HFF-Myc (cell line): Measurements from ENCODE around the gene PLEKHF1.

Experiments used
- DNase-seq: peaks from one replicate; pipeline ENCODE4 v3.0.0-alpha.2; 2011; ENCODE audit warnings: low read depth; ENCODE audit errors: extremely low read depth
- H3K4me3 ChIP-seq: replicated peaks from 2 replicates; pipeline ENCODE4 v1.5.1; 2011; ENCODE audit warnings: low read depth, mild to moderate bottlenecking, control low read depth, low read length
- CTCF ChIP-seq: IDR thresholded peaks from 2 replicates; pipeline ENCODE4 v1.5.1; 2012; ENCODE audit warnings: mild to moderate bottlenecking, low read depth, low read length, control low read depth; ENCODE audit errors: missing control alignments

The PLEKHF1 gene

GRCh38 chr19:29717051-29717450 lies 51.8 kb downstream of the PLEKHF1 start:
- no peak for TF ChIP-seq CTCF
- no peak overlapping the region for H3K4me3 ChIP-seq
- DNase-seq: no peak

DNA sequence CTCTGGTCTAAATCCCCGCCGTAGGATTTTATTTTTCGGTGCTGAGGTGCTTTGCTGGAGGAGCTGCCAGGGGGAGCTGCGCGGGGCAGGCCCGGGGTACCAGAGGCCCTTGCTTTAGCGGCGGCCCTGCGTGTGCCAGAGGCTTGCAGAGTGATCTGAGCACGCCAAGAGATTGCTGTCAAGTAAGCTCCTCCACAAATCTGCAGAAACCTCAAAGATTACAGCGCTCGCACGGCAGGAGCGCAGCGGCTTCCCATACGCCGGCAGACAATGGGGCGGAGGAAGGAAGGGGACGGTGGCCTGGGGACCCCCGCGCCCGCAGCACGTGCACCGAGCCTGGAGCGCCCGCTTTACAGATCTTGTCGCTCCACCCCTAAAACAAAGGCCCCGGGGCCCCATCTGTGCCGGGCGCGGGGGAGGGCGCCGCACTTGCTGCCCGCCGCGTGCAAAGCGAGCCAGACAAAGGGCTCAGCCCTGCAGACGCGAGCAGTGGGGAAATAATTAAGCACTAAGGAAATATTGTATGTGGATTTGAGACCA lies 58.9 kb downstream of the PLEKHF1 start:
- no peak for DNase-seq
- TF ChIP-seq CTCF: peak; percentile 3
- H3K4me3 ChIP-seq: peak overlapping the region; percentile 32

DNA sequence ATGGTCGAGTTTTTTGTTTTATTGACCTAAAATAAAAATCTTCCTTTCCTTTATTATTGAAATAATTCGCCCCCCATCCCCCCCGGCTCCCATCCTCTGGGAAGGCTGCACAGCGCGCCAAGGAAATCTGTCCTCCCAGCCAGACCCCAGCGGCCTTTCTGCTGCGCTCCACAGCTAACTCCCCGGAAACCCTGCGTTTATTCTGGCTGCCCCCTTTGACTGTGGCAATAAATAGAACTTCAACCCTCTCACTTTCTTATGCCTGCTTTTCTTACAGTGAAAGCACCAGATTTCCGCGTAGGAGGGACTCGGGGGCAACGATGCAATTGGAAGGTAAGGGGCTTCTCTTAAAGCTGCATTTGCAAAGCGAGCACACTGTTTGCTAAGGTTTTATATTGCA lies 59.5 kb downstream of the PLEKHF1 start:
- DNase-seq: no peak
- H3K4me3 ChIP-seq: peak overlapping the region; percentile 32
- no peak for TF ChIP-seq CTCF
